NCI-H82 treated with DMSO at 0.1 percent for 48 hours (cell line): ENCODE data around the gene PCDHAC1.
A peak's percentile ranks its signal among the peaks of the same experiment; 100 is the strongest.
"Not testable (repeated sequence)": the region's sequence is repeated elsewhere in the genome, so short reads cannot be mapped to it uniquely, and the experiment has no call there.

Experiments used
- DNase-seq: peaks from one replicate; lab custom pipeline; 2025; ENCODE audit not compliant: unreplicated experiment; lab: John Stamatoyannopoulos, UW

PCDHAC1 gene

GRCh38 chr5:140925806-140926442 lies at the start of gene PCDHAC1:
TSS of gene PCDHAC1 (plus strand) at chr5:140926299. CDS start at chr5:140926893, 594 bp downstream.
- DNase-seq = peak; percentile 12

GRCh38 chr5:140876541-140877261 lies 49.4 kb upstream of the PCDHAC1 start:
- not testable (repeated sequence) for DNase-seq

- DNase-seq = no peak
Measured at GRCh38 chr5:140877262-140877581, 48.9 kb upstream of the PCDHAC1 start.

DNA sequence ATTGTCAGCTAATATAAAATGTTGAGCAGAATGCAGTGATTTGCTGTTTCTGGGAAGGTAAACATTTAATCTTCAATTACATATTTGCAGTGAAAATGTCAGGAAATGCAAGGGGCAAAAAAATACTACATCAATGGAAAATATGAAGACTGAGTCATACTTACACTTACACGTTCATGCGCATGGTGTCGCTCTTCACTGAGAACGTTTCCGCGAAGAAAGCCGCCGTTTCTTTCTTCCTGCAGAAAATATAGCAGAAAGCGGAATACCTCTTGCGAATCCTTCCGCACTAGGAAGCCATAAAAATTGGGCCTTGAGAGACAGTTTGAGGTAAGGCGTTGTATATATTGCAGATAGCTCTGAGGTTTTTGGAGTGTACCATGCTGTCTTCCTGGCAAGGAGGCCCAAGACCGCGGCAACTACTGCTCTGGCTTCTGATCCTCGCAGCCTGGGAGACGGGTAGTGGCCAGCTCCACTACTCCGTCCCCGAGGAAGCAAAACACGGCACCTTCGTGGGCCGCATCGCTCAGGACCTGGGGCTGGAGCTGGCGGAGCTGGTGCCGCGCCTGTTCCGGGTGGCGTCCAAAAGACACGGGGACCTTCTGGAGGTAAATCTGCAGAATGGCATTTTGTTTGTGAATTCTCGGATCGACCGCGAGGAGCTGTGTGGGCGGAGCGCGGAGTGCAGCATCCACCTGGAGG lies 44.1 kb upstream of the PCDHAC1 start, which contains the start of gene PCDHA13:
PCDHA13 (plus strand) TSS at position 236 of the 702 bp plus-strand sequence; CDS start at position 381, 145 bp downstream.
- no peak for DNase-seq

DNA sequence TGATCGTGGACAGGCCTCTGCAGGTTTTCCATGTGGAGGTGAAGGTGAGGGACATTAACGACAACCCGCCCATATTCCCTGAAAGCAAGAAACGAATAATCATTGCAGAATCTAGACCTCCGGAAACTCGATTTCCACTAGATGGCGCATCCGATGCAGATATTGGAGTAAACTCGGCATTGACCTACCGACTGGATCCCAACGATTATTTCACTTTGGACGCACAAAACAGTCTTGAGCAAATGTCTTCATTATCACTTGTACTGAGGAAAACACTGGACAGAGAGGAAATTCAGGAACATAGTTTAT lies 43.6 kb upstream of the PCDHAC1 start:
- DNase-seq = no peak

DNA sequence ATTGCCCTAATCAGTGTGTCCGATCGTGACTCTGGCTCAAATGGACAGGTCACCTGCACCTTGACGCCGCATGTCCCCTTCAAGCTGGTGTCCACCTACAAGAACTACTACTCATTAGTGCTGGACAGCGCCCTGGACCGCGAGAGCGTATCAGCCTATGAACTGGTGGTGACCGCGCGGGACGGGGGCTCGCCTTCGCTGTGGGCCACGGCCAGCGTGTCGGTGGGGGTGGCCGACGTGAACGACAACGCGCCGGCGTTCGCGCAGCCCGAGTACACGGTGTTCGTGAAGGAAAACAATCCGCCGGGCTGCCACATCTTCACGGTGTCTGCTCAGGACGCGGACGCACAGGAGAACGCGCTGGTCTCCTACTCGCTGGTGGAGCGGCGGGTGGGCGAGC lies 42.7 kb upstream of the PCDHAC1 start:
- DNase-seq = no peak

DNA sequence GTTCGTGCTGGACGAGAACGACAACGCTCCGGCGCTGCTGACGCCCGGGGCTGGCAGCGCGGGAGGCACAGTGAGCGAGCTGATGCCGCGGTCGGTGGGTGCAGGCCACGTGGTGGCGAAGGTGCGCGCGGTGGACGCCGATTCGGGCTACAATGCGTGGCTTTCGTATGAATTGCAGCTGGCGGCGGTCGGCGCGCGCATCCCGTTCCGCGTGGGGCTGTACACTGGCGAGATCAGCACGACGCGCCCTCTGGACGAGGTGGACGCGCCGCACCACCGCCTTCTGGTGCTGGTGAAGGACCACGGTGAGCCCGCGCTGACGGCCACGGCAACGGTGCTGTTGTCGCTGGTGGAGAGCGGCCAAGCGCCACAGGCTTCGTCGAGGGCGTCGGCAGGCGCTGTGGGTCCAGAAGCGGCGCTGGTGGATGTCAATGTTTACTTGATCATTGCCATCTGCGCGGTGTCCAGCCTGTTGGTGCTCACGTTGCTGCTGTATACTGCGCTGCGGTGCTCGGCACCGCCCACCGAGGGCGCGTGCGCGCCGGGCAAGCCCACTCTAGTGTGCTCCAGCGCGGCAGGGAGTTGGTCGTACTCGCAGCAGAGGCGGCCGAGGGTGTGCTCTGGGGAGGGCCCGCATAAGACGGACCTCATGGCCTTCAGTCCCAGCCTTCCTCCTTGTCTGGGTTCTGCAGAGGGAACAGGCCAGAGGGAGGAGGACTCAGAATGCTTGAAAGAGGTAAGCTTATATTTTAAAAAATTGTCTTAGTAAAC lies 42.0 kb upstream of the PCDHAC1 start:
- DNase-seq = no peak

GRCh38 chr5:140916325-140916724 lies 9.8 kb upstream of the PCDHAC1 start:
- DNase-seq = no peak

GRCh38 chr5:140923601-140924000 lies 2.5 kb upstream of the PCDHAC1 start:
- DNase-seq = no peak

GRCh38 chr5:140926443-140927227 lies 536 bp downstream of the PCDHAC1 start:
- peak; percentile 69 for DNase-seq

- DNase-seq = no peak
Measured at GRCh38 chr5:140927228-140927573, 1.1 kb downstream of the PCDHAC1 start.

DNA sequence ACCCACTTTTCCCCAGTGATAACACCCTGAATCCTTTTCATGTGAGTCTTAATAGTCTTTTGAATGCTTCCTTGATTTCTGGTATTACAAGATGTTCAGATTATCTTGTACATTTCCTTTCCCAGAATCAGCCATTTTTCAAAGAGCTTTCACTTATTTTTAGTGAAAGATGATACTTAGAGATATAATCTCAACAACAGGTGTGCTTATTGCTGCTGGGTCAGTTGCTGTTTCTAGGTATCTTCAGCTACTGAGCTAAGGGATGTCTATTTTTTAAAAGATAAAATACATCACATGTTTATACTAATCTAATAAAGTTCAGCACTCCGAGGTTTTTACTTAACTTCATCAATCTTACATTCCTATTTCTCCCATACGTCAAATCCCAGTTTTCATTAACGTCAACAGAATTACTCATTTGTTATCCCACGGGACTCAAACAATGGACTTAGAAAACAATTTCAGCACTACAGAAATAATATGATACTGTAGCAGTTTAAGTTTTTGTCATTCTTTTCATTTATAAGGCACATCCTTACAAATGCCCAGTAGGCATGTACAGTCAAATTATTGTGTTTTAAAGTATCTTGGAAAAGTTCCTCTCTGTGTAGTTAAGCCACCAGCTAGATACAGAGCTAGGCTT lies 9.0 kb downstream of the PCDHAC1 start:
- DNase-seq = no peak

DNA sequence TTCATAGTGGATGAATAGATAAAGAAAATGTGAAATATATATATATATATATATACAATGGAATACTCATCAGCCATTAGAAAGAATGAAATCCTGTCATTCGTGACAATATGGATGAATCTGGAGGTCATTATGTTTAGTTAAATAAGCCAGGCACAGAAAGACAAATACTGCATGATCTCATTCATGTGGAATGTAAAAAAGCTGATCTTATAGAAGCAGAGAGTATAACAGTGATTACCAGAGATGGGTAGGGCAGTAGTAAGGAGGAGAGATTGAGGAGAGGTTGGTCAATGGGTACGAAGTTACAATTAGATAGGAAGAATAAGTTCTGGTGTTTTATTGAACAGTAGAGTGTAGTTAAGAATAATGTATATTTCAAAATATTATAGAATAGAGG lies 20.5 kb downstream of the PCDHAC1 start:
- DNase-seq = no peak

DNA sequence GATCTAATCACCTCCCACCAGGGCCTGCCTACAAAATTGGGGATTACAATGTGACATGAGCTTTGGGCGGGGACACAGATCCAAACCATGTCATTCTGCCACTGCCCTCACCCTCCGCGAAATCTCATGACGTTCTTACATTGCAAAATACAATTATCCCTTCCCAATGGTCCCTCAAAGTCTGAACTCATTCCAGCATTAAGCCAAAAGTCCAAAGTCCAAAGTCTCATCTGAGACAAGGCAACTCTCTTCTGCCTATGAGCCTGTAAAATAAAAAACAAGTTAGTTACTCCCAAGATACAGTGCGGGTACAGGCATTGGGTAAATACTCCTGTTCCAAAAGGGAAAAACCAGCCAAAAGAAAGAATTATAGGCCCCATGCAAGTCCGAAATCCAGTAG lies 25.5 kb downstream of the PCDHAC1 start:
- DNase-seq = no peak

DNA sequence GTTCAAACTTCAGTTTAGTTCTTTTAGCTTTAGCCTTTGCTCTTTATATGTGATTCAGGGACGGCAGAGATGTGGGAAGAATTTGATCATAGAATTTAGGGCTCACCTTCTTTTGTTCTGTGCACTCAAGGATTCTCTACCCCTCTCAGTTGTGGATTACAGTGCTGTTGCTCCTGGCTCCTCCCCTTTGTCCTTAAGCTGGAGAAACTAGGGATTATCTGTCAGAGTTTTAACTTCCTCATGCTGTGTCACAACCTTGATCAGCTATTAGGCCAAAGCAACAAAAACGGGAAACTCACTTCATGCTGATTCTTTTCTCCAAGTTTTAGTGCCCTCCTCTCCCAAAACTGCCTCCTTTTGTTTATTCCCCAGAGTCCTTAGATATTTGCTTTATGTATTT lies 27.1 kb downstream of the PCDHAC1 start:
- no peak for DNase-seq

DNA sequence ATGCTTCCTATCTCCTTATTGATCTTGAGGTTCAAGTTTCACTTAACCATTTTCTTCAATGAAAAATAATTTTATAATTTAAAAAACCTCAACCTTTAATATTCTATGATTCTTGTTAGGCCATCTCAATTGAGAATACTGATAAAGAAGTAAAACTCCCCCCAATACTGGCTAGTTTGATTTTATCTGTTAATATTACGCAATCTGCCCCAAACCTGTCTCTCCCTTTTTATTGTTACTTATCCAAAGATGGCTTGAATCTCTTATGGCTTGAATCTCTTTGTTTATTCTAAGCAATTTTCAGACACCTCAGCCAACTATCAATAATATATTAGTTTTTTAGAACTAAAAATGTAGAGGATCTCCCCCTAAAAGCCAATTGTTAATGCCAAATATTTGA lies 36.1 kb downstream of the PCDHAC1 start:
- DNase-seq = no peak

DNA sequence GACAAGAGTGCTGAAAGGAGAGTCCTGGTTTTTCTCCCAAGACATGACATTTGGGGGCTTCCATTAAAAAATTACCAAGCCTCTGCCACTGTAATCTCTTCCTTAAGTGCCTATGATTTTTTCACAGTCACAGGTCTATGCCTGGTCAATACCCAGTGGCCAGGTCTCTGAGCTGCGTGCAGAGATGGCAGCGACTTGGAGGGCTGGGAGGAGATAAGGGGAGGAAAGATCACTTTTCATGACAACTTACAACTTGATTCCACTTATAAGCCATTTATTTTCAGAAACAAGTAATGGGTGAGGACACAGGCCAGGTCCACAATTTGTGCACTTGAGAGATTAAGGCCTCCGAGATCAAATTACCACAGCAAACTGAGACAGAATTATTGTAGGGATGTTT lies 38.3 kb downstream of the PCDHAC1 start:
- no peak for DNase-seq

DNA sequence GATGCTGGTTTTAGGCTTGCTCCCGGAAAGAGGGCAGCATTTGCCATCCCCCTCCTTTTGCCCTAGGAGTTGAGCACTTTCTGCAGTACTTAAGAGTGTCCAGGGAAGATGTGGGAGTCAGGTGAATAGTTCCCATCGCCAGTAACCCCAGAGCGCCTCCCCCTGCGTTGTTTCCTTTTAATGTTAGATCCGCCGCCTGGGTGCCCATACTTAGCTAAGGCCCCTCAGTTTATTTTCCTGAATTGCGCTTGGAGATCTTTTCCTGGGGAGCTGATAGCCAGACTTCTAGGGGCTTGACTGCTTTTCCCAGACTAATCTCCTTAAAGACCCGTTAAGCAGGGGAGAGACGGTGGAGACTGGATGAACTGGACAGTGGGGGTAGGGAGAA lies 39.8 kb downstream of the PCDHAC1 start:
- peak; percentile 77 for DNase-seq

DNA sequence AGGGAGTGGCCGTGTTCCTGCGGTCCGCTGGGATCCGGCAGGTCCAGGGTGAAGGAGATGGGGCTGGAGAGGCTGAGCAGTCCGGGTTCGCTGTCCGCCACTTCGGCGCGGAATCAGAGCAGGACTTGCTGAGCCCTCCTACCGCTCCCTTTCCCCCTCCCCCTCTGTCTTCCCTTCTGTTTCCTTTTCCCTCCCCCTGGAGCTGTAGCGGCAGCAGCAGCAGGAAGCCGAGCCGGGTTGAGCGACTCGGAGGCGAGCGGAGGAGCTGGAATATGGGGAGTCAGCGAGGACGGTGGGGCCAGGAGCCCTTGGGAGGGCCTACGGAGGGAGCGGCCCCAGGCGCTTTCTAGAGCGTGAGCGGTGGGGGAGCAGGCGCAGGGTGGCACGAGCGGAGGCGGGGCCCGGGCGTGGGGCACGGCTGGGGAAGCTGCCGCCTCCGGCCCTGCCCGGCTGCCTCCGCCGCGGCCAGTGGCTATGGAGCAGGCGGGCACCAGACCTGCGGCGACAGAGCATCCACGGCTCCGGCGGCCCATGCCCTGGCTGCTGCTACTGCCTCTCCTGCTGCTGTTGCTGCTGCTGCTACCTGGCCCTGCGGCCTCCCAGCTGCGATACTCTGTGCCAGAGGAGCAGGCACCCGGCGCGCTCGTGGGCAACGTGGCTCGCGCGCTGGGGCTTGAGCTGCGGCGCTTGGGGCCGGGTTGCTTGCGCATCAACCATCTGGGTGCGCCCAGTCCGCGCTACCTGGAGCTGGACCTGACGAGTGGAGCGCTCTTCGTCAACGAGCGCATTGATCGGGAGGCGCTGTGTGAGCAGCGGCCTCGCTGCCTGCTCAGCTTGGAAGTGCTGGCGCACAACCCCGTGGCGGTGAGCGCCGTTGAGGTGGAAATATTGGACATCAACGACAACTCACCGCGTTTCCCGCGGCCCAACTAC lies 40.5 kb downstream of the PCDHAC1 start, which contains the start of gene PCDHAC2:
PCDHAC2 (plus strand) TSS at position 184 of the 933 bp plus-strand sequence; CDS start at position 475, 291 bp downstream.
- DNase-seq = no peak
